ENCODE measurements around the gene CDCP1.
A peak's percentile ranks its signal among the peaks of the same experiment; 100 is the strongest.

CDCP1 gene

GRCh38 chr3:45105855-45106671 lies 40.1 kb downstream of the CDCP1 start:
- peak; percentile 64 for DNase-seq

- DNase-seq, result no peak
Measured at GRCh38 chr3:45104715-45105711, 41.2 kb downstream of the CDCP1 start.

GRCh38 chr3:45103753-45104714 lies 42.1 kb downstream of the CDCP1 start:
- DNase-seq, result no peak

GRCh38 chr3:45103334-45103733 lies 42.8 kb downstream of the CDCP1 start:
- DNase-seq, result no peak

GRCh38 chr3:45100981-45101407 lies 45.2 kb downstream of the CDCP1 start:
- no peak for DNase-seq

GRCh38 chr3:45098310-45098709 lies 47.9 kb downstream of the CDCP1 start:
- DNase-seq, result no peak

- no peak for DNase-seq
Measured at GRCh38 chr3:45097296-45097883, 48.8 kb downstream of the CDCP1 start.

- DNase-seq, result no peak
Measured at GRCh38 chr3:45095916-45096526, 50.2 kb downstream of the CDCP1 start.

- DNase-seq, result no peak
Measured at GRCh38 chr3:45093176-45093575, 53.0 kb downstream of the CDCP1 start.

- no peak for DNase-seq
Measured at GRCh38 chr3:45092132-45093031, 53.8 kb downstream of the CDCP1 start.

GRCh38 chr3:45090855-45091254 lies 55.3 kb downstream of the CDCP1 start:
- DNase-seq, result no peak

GRCh38 chr3:45088543-45089358 lies 57.4 kb downstream of the CDCP1 start:
- no peak for DNase-seq

- no peak for DNase-seq
Measured at GRCh38 chr3:45087155-45087554, 59.0 kb downstream of the CDCP1 start.

- DNase-seq, result no peak
Measured at GRCh38 chr3:45084820-45085816, 61.1 kb downstream of the CDCP1 start.

GRCh38 chr3:45084361-45084760 lies 61.8 kb downstream of the CDCP1 start:
- no peak for DNase-seq

GRCh38 chr3:45083023-45083422 lies 63.2 kb downstream of the CDCP1 start:
- no peak for DNase-seq

- DNase-seq, result no peak
Measured at GRCh38 chr3:45082142-45082538, 64.0 kb downstream of the CDCP1 start.

- DNase-seq, result no peak
Measured at GRCh38 chr3:45081506-45082141, 64.6 kb downstream of the CDCP1 start.
